AG10803 (cell line): Measurements from ENCODE around the gene ATP5F1E.
A peak's percentile ranks its signal among the peaks of the same experiment; 100 is the strongest.

Experiments used
- DNase-seq: peaks from one replicate; pipeline ENCODE4 v3.0.0; 2010; ENCODE audit warnings: low read depth
- H3K4me3 ChIP-seq: 2 replicates; pipeline ENCODE4 v1.5.1; 2011; ENCODE audit warnings: mild to moderate bottlenecking, low read length, control low read depth
- TF ChIP-seq, protein P1 (sequence below): conservative IDR thresholded peaks from 2 replicates; pipeline ENCODE4 v1.5.1; 2011; ENCODE audit warnings: mild to moderate bottlenecking, low read length, control low read depth, inconsistent platforms

Gene ATP5F1E

DNA sequence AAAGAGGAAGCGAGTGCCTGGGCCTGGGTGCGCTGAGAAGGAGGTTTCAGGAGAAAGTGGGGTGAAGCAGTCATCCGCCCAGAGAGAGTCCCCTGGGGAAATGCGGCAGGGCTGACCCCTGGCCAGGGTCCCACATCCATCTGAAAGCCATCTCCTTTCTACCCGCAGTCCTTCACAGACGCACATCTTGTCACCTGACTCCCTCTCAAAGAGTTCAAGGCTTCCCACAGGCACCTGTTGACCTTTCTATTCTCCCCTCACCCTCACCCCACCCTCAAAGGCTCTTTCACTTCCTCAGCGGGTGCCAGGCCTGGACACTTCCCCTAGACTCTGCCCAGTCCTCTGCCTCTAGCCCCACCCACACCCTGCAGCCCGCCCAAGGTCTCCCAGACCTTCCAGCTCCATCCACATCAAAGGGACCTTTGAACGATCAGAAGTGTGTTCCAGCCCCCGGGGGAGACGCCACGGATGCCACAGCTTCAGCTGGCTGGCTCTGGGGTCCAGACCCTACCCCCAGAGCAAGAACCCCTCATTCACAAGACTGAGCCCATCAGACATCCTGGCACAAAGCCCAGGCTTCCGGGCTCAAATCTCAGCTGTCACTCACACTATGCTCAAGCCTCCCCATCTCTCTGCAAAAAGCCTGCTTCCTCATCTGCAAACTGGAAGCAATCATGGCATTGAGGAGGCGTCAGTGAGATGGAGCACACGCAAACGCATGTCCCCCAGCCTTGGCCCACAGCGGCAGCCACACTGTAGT, 27.2 kb downstream of the ATP5F1E start:
- TF ChIP-seq, protein P1, sequence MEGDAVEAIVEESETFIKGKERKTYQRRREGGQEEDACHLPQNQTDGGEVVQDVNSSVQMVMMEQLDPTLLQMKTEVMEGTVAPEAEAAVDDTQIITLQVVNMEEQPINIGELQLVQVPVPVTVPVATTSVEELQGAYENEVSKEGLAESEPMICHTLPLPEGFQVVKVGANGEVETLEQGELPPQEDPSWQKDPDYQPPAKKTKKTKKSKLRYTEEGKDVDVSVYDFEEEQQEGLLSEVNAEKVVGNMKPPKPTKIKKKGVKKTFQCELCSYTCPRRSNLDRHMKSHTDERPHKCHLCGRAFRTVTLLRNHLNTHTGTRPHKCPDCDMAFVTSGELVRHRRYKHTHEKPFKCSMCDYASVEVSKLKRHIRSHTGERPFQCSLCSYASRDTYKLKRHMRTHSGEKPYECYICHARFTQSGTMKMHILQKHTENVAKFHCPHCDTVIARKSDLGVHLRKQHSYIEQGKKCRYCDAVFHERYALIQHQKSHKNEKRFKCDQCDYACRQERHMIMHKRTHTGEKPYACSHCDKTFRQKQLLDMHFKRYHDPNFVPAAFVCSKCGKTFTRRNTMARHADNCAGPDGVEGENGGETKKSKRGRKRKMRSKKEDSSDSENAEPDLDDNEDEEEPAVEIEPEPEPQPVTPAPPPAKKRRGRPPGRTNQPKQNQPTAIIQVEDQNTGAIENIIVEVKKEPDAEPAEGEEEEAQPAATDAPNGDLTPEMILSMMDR = no peak
- H3K4me3 ChIP-seq = peak overlapping the region; percentile 85
- no peak for DNase-seq

DNA sequence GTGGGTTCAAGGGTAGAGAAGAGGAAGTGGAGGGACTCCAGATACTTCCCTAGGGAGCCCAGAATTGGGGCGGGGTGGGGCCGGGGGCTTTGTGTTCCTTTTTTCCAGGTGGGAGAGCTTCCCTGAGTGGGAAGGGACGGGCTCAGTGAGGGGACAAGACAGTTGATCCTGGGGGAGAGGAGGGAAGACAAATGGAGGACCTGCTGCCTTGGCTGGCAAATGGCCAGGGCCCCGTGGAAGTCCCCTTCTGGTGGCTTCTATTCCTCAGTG, 27.7 kb downstream of the ATP5F1E start:
- no peak for DNase-seq
- TF ChIP-seq, protein P1 = no peak
- no peak overlapping the region for H3K4me3 ChIP-seq

DNA sequence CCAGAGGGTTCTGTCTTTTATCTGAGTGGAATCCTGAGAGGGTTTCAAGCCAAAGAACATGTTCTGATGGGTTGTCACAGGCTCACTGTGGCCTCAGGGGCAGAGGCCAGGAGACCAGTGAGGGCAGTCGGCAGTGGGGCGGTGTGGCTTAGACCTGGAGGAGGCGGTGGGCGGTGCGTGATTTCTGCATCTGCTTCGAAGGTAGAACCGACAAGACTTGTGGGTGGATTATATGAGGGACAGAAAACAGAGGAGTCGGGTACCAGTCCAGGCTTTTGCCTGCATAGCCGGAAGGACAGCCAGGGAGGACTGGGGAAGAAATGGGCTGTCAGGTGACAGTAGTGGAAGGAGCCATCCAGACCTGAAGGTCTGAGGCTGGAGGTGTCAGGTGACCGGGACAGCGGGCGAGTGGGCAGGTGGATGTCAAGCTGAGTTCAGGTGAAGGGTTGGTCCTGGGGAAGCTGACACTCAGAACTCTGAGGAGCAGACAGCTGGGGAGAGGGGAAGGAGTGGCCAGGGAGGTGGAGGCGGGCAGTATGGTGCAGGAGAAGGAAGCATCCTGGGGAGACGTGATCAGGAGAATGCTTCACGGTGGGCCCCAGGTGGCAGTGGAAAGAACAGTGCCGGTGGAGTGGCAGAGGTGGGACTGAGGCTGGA, 28.2 kb downstream of the ATP5F1E start:
- TF ChIP-seq, protein P1 = no peak
- no peak for DNase-seq
- no peak overlapping the region for H3K4me3 ChIP-seq

DNA sequence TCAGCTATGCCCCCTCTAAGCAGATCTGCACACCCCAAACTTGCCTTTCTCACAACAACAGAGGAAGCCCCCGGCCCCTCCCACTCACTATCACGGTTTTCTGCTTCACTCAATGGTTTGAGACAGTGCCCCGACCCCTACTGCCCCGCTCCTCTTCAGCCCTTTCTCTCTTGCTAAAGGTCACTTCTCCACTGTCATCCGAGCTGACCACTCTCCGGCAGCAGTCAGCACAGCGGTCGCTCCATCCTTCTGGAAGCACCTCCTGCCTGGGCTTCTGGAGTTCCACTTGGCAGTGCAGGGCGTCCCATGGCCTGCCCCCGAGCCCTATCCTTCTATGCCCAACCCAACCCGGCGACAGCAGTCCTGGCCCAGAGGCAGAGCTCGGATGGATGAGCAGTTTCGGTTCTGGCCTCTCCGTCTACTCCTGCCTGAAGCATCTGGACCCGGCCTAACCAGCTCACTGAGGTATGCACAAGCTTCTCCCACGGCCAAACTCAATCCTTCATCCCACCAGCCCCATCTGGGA, 29.2 kb downstream of the ATP5F1E start:
- no peak for DNase-seq
- TF ChIP-seq, protein P1 = no peak
- H3K4me3 ChIP-seq = no peak overlapping the region

- TF ChIP-seq, protein P1 = no peak
- H3K4me3 ChIP-seq = no peak overlapping the region
- DNase-seq = no peak
Observed at GRCh38 chr20:59002388-59002787, 29.7 kb downstream of the ATP5F1E start.

DNA sequence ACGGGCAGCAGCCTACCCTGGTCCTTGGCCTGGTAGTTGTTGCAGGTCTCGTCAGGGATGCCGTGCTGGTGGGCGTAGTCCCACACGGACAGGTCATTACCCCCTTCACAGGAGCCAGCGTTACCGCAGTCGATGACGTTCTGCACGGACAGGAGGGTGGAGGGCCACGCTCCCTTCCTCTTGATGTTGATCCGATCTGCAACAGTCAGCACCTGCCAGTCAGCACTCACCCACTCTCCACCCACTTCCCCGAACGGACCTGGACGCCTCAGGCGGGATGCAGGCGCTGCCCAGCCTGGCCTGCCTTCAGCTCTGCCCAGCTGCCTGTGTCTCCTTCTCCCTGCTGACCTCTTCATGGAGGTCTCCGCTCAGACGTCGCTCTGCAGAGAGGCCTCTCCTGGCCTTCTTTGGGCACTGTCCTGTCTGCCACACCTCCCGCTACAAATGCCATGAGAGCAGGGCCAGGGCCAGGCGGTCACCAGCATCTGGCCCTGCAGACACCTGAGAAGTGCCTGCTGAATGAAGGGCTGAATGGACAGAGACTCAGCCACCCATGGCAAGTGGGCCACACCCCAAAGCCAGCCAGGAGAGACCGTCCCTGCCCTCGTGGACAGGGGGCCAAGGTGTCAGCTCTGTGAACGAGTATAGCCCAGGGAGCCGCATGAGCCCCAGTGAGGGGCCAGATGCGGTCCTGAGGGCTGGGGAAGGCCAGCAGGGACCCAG, 30.5 kb downstream of the ATP5F1E start:
- H3K4me3 ChIP-seq = no peak overlapping the region
- TF ChIP-seq, protein P1 = no peak

More for the DNA sequence above, 30.5 kb downstream of the ATP5F1E start:
- DNase-seq = no peak
